NCI-H2171 (cell line): ENCODE measurements around the gene MINPP1.
"Not testable (repeated sequence)": the region's sequence is repeated elsewhere in the genome, so short reads cannot be mapped to it uniquely, and the experiment has no call there.

Experiments
- DNase-seq: peaks from one replicate; lab custom pipeline; 2025; lab: John Stamatoyannopoulos, UW

MINPP1 gene

GRCh38 chr10:87504640-87505365 lies at the start of gene MINPP1:
MINPP1 (plus strand) TSS chr10:87504893; CDS start chr10:87504916, 23 bp downstream.
- DNase-seq, result peak; percentile 42

GRCh38 chr10:87456586-87457220 lies 48.0 kb upstream of the MINPP1 start:
- not testable (repeated sequence) for DNase-seq

- DNase-seq, result not testable (repeated sequence)
Observed at GRCh38 chr10:87461751-87462150, 42.9 kb upstream of the MINPP1 start.

GRCh38 chr10:87466849-87467248 lies 37.8 kb upstream of the MINPP1 start:
- DNase-seq, result not testable (repeated sequence)

- DNase-seq, result not testable (repeated sequence)
Observed at GRCh38 chr10:87488733-87489132, 16.0 kb upstream of the MINPP1 start.

- DNase-seq, result not testable (repeated sequence)
Observed at GRCh38 chr10:87490285-87490684, 14.4 kb upstream of the MINPP1 start.

- not testable (repeated sequence) for DNase-seq
Observed at GRCh38 chr10:87492450-87492849, 12.2 kb upstream of the MINPP1 start.

GRCh38 chr10:87495446-87495845 lies 9.2 kb upstream of the MINPP1 start:
- DNase-seq, result not testable (repeated sequence)

GRCh38 chr10:87497386-87497785 lies 7.3 kb upstream of the MINPP1 start:
- not testable (repeated sequence) for DNase-seq

- not testable (repeated sequence) for DNase-seq
Observed at GRCh38 chr10:87498106-87498789, 6.4 kb upstream of the MINPP1 start.

GRCh38 chr10:87500646-87501048 lies 4.0 kb upstream of the MINPP1 start:
- no peak for DNase-seq

GRCh38 chr10:87503401-87503800 lies 1.3 kb upstream of the MINPP1 start:
- no peak for DNase-seq

- DNase-seq, result no peak
Observed at GRCh38 chr10:87503886-87504285, 807 bp upstream of the MINPP1 start.

GRCh38 chr10:87504307-87504639 lies 420 bp upstream of the MINPP1 start:
- no peak for DNase-seq

- DNase-seq, result peak; percentile 15
Observed at GRCh38 chr10:87505366-87506111, 846 bp downstream of the MINPP1 start.

GRCh38 chr10:87506956-87507355 lies 2.3 kb downstream of the MINPP1 start:
- no peak for DNase-seq

- no peak for DNase-seq
Observed at GRCh38 chr10:87507879-87508483, 3.3 kb downstream of the MINPP1 start.

- DNase-seq, result no peak
Observed at GRCh38 chr10:87508837-87509236, 4.1 kb downstream of the MINPP1 start.

- no peak for DNase-seq
Observed at GRCh38 chr10:87510025-87510424, 5.3 kb downstream of the MINPP1 start.

GRCh38 chr10:87511526-87511925 lies 6.8 kb downstream of the MINPP1 start:
- DNase-seq, result no peak

GRCh38 chr10:87518937-87519336 lies 14.2 kb downstream of the MINPP1 start:
- DNase-seq, result no peak

- no peak for DNase-seq
Observed at GRCh38 chr10:87519582-87519981, 14.9 kb downstream of the MINPP1 start.
